SKM-1 (cell line): ENCODE measurements around the gene FETUB.
"Not testable (repeated sequence)": the region's sequence is repeated elsewhere in the genome, so short reads cannot be mapped to it uniquely, and the experiment has no call there.

Experiments used
- DNase-seq: peaks from one replicate; lab custom pipeline; 2025; ENCODE audit not compliant: unreplicated experiment; lab: John Stamatoyannopoulos, UW

The FETUB gene

GRCh38 chr3:186613637-186614265 lies 26.4 kb upstream of the FETUB start:
- DNase-seq = no peak

GRCh38 chr3:186614266-186614596 lies 26.0 kb upstream of the FETUB start:
- no peak for DNase-seq

GRCh38 chr3:186614597-186615483 lies 25.4 kb upstream of the FETUB start:
- DNase-seq = peak; percentile 46

GRCh38 chr3:186616299-186616617 lies 23.9 kb upstream of the FETUB start:
- no peak for DNase-seq

GRCh38 chr3:186617036-186617946 lies 22.9 kb upstream of the FETUB start:
- DNase-seq = peak; percentile 75

GRCh38 chr3:186618318-186618938 lies 21.8 kb upstream of the FETUB start:
- no peak for DNase-seq

GRCh38 chr3:186619787-186620212 lies 20.4 kb upstream of the FETUB start:
- DNase-seq = no peak

GRCh38 chr3:186620213-186621092 lies 19.7 kb upstream of the FETUB start:
- DNase-seq = no peak

GRCh38 chr3:186621894-186622650 lies 18.1 kb upstream of the FETUB start:
- DNase-seq = no peak

- DNase-seq = no peak
Measured at GRCh38 chr3:186622651-186623310, 17.4 kb upstream of the FETUB start.

- DNase-seq = no peak
Measured at GRCh38 chr3:186624598-186624997, 15.6 kb upstream of the FETUB start.

GRCh38 chr3:186625600-186626042 lies 14.6 kb upstream of the FETUB start:
- DNase-seq = no peak

GRCh38 chr3:186626254-186626847 lies 13.8 kb upstream of the FETUB start:
- no peak for DNase-seq

- no peak for DNase-seq
Measured at GRCh38 chr3:186627852-186628414, 12.3 kb upstream of the FETUB start.

GRCh38 chr3:186628756-186629155 lies 11.4 kb upstream of the FETUB start:
- DNase-seq = no peak

GRCh38 chr3:186630950-186631641 lies 9.1 kb upstream of the FETUB start:
- no peak for DNase-seq

GRCh38 chr3:186633481-186633880 lies 6.7 kb upstream of the FETUB start:
- no peak for DNase-seq

- DNase-seq = not testable (repeated sequence)
Measured at GRCh38 chr3:186634207-186634606, 6.0 kb upstream of the FETUB start.
